HUES6 (cell line): ENCODE data around the gene C5orf47.

Experiments
- H3K27ac ChIP-seq: 2 replicates; pipeline ENCODE4 v1.7.0; 2013; ENCODE audit warnings: low read depth, mild to moderate bottlenecking, low read length, inconsistent platforms
- H3K27me3 ChIP-seq: 2 replicates; pipeline ENCODE4 v1.6.1; 2013; ENCODE audit warnings: low read length; ENCODE audit not compliant: control insufficient read depth, insufficient read depth
- H3K36me3 ChIP-seq: 2 replicates; pipeline ENCODE4 v1.6.1; 2013; ENCODE audit warnings: low read length; ENCODE audit not compliant: control insufficient read depth, insufficient read depth
- H3K4me1 ChIP-seq: 2 replicates; pipeline ENCODE4 v1.6.1; 2013; ENCODE audit warnings: low read length; ENCODE audit not compliant: control insufficient read depth, insufficient read depth
- H3K4me3 ChIP-seq: 2 replicates; pipeline ENCODE4 v1.5.1; 2013; ENCODE audit warnings: low read depth, low read length
- H3K9ac ChIP-seq: one replicate; pipeline ENCODE4 v1.6.1; 2013; ENCODE audit warnings: mild to moderate bottlenecking, low read length
- H3K9me3 ChIP-seq: 2 replicates; pipeline ENCODE4 v1.6.1; 2013; ENCODE audit warnings: low read depth, low read length; ENCODE audit not compliant: control insufficient read depth, insufficient read depth

C5orf47 gene

GRCh38 chr5:173971681-173972345 is 17.2 kb upstream of the C5orf47 start:
- Histone ChIP-seq H3K9ac (no peak overlapping the region), H3K36me3 (no peaks in the 10 kb centered on the region), H3K4me3 (no peak overlapping the region), H3K27me3 (no peaks in the 10 kb centered on the region), H3K9me3 (no peaks in the 10 kb centered on the region), H3K4me1 (peaks cover 62% of the 10 kb centered on the region), H3K27ac (no peak overlapping the region)

DNA sequence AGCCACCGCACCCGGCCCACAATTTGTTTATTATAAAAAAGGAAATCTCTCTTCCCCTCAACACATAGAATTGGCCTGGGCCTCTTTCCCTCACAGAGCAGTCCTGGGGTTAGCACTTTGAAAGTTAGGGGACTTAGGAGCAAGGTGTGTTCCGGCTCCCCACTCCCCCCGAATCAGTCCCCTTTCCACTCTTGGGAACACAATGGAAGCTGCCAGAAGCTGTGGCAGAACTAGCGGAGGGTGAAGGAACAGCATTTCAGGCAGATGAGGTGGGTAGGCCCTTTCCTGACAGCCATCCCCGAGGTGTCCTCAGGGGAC is 16.4 kb upstream of the C5orf47 start:
- Histone ChIP-seq H3K9ac (peak overlapping the region; percentile 58), H3K27ac (no peak overlapping the region), H3K4me3 (peak overlapping the region; percentile 59)

DNA sequence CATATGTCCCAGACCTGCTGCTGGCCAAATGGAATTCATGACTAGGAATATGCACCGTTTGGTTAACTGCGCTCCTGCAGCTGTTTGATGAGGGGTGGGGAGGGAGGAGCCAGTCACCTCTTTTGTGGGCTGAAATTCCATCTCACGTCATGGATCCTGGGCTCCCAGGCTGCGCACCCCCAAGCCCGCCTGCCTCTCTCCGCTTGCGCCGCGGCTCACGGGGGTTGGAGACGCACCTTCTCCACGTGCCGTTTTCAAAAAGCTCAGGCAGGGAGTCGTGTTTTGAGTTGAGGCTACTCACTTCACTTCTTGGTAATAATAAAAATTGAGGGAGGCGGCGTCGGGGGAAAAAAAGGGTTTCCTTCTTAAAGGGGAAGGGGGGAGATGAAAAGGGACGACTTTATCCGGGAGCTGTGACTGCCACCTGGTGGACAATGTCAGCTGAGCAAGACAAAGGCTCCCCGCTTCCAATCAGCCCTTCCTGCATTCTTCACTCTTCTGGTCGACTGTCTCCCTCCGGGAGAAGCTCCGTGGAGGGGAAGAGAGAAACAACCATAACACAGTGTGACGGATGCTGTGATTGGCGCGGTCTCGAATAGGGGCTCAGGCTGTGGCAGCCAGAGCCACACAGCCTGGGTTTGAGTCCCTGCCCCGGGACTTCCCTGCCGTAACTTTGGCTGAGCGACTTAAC is 15.9 kb upstream of the C5orf47 start:
- no peaks in the 10 kb centered on the region for H3K9me3 ChIP-seq
- no peaks in the 10 kb centered on the region for H3K36me3 ChIP-seq
- H3K4me1 ChIP-seq = peaks cover 55% of the 10 kb centered on the region
- H3K27me3 ChIP-seq = no peaks in the 10 kb centered on the region
- no peak overlapping the region for H3K27ac ChIP-seq
- peak overlapping the region; percentile 58 for H3K9ac ChIP-seq
- peak overlapping the region; percentile 59 for H3K4me3 ChIP-seq

More for the DNA sequence above, 16.4 kb upstream of the C5orf47 start:
- Histone ChIP-seq H3K9me3 (no peaks in the 10 kb centered on the region), H3K4me1 (peaks cover 60% of the 10 kb centered on the region), H3K36me3 (no peaks in the 10 kb centered on the region), H3K27me3 (no peaks in the 10 kb centered on the region)

DNA sequence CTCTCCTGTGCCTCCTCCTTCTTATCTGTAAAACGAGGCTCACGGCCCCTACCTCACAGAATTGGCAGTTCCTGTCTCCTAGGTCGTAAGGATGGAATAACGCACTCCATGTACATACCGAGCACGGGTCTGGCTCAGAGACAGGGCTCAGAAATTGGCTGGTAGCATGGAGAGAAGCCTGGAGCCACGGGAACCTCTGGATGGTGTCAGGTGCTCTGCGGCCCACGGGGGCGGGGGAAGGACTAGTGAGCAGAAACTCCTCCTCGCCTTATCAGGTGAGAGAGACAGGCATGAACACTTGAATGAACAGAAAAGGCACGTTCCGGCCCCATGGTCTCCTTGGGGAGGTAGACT is 15.4 kb upstream of the C5orf47 start:
- Histone ChIP-seq H3K9ac (peak overlapping the region; percentile 45), H3K4me1 (peaks cover 50% of the 10 kb centered on the region), H3K4me3 (peak overlapping the region; percentile 59), H3K27ac (no peak overlapping the region), H3K9me3 (no peaks in the 10 kb centered on the region), H3K27me3 (no peaks in the 10 kb centered on the region), H3K36me3 (no peaks in the 10 kb centered on the region)

GRCh38 chr5:173974688-173975239 is 14.2 kb upstream of the C5orf47 start:
- Histone ChIP-seq H3K9me3 (no peaks in the 10 kb centered on the region), H3K36me3 (no peaks in the 10 kb centered on the region), H3K27ac (no peak overlapping the region), H3K4me3 (no peak overlapping the region), H3K4me1 (peaks cover 38% of the 10 kb centered on the region), H3K27me3 (no peaks in the 10 kb centered on the region), H3K9ac (no peak overlapping the region)

DNA sequence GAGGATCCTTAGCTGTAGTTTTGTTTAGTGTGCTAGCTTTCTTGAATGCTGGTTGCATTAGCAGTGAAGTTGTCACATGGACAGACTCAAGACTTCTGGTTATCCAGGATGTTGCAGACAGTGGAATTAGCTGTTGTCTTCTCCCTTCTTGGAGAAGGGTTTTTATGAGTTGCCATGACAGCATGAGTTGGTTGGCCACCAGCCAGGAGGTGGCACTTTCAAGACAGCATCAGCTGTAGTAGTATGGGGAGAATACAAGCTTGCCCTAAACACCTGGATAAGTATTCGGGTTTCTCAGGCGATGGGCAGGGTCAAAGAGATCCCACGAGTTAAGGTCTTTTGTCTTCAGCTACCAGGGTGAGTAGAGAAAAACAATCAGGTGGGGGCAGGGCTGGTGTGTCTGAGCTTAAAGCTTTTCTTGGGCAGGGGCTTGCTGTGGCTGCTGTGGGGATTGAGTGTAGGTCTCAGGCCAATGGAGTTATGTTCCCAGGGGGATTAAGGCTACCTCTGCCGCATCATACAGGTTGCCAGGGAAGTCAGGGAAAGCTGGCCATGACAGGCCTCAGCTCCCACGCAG is 7.7 kb upstream of the C5orf47 start:
- H3K4me1 ChIP-seq = peaks cover 12% of the 10 kb centered on the region
- H3K9me3 ChIP-seq = no peaks in the 10 kb centered on the region
- no peaks in the 10 kb centered on the region for H3K27me3 ChIP-seq
- no peak overlapping the region for H3K4me3 ChIP-seq
- no peaks in the 10 kb centered on the region for H3K36me3 ChIP-seq
- no peak overlapping the region for H3K9ac ChIP-seq
- H3K27ac ChIP-seq = no peak overlapping the region

- Histone ChIP-seq H3K27me3 (no peaks in the 10 kb centered on the region), H3K27ac (no peak overlapping the region), H3K9me3 (no peaks in the 10 kb centered on the region), H3K4me1 (peaks cover 12% of the 10 kb centered on the region), H3K9ac (no peak overlapping the region), H3K4me3 (no peak overlapping the region), H3K36me3 (no peaks in the 10 kb centered on the region)
These were observed 4.8 kb upstream of the C5orf47 start for GRCh38 chr5:173984218-173984617.

- H3K4me3 ChIP-seq = no peak overlapping the region
- 0 out of 2 replicates have a peak, but pooled peaks cover 3% of the 10 kb centered on the region for H3K9me3 ChIP-seq
- no peak overlapping the region for H3K9ac ChIP-seq
- H3K4me1 ChIP-seq = no peaks in the 10 kb centered on the region
- no peaks in the 10 kb centered on the region for H3K27me3 ChIP-seq
- H3K36me3 ChIP-seq = no peaks in the 10 kb centered on the region
- no peak overlapping the region for H3K27ac ChIP-seq
These were observed 587 bp downstream of the C5orf47 start for GRCh38 chr5:173989432-173990082.

GRCh38 chr5:173997331-173997730 is 8.4 kb downstream of the C5orf47 start:
- H3K4me1 ChIP-seq = no peaks in the 10 kb centered on the region
- no peaks in the 10 kb centered on the region for H3K36me3 ChIP-seq
- H3K27me3 ChIP-seq = no peaks in the 10 kb centered on the region
- no peak overlapping the region for H3K4me3 ChIP-seq
- H3K27ac ChIP-seq = no peak overlapping the region
- H3K9me3 ChIP-seq = no peaks in the 10 kb centered on the region
- no peak overlapping the region for H3K9ac ChIP-seq

- no peak overlapping the region for H3K27ac ChIP-seq
- H3K4me1 ChIP-seq = no peaks in the 10 kb centered on the region
- no peaks in the 10 kb centered on the region for H3K9me3 ChIP-seq
- no peak overlapping the region for H3K4me3 ChIP-seq
- no peaks in the 10 kb centered on the region for H3K36me3 ChIP-seq
- no peak overlapping the region for H3K9ac ChIP-seq
- H3K27me3 ChIP-seq = no peaks in the 10 kb centered on the region
These were observed 9.6 kb downstream of the C5orf47 start for GRCh38 chr5:173998531-173998930.

GRCh38 chr5:174000076-174000475 is 11.1 kb downstream of the C5orf47 start:
- no peak overlapping the region for H3K27ac ChIP-seq
- no peaks in the 10 kb centered on the region for H3K4me1 ChIP-seq
- H3K4me3 ChIP-seq = no peak overlapping the region
- H3K27me3 ChIP-seq = no peaks in the 10 kb centered on the region
- no peaks in the 10 kb centered on the region for H3K9me3 ChIP-seq
- no peaks in the 10 kb centered on the region for H3K36me3 ChIP-seq
- H3K9ac ChIP-seq = no peak overlapping the region
